Measurements from ENCODE around the gene NXNL1. TPM values are rescaled to one million over a fixed set of nuclear protein-coding genes. Genes with fewer than 3 reads are reported as not detected.

Gene NXNL1
- total RNA-seq, 1 experiment from 2014 or later = not detected

- TF ChIP-seq ZNF425 (CRISPR knock-in tag; conservative IDR thresholded peaks at IDR 0.05) (no peak), ZBTB43 (CRISPR knock-in tag; IDR thresholded peaks at IDR 0.05) (0 out of 2 replicates have a peak, but pooled peaks have one; percentile 75), RELA (CRISPR knock-in tag; IDR thresholded peaks at IDR 0.05; ENCODE audit: borderline replicate concordance) (peak; percentile 84), ERG (CRISPR knock-in tag; IDR thresholded peaks at IDR 0.05) (0 out of 2 replicates have a peak, but pooled peaks have one; percentile 36), FOXP4 (CRISPR knock-in tag; IDR thresholded peaks at IDR 0.05) (0 out of 2 replicates have a peak, but pooled peaks have one; percentile 38), PRDM15 (CRISPR knock-in tag; IDR thresholded peaks at IDR 0.05) (no peak), ESRRA (CRISPR knock-in tag; IDR thresholded peaks at IDR 0.05; ENCODE audit: borderline replicate concordance) (0 out of 2 replicates have a peak, but pooled peaks have one; percentile 22), ZNF232 (CRISPR knock-in tag; IDR thresholded peaks at IDR 0.05) (no peak), MYBL2 (CRISPR knock-in tag; IDR thresholded peaks at IDR 0.05) (no peak), HMGXB4 (CRISPR knock-in tag; IDR thresholded peaks at IDR 0.05) (0 out of 2 replicates have a peak, but pooled peaks have one; percentile 42), FOXP1 (CRISPR knock-in tag; IDR thresholded peaks at IDR 0.05; ENCODE audit: borderline replicate concordance) (peak; percentile 88; the same call in 1 of the 2 replicates), NFATC4 (CRISPR knock-in tag; IDR thresholded peaks at IDR 0.05) (no peak), SMAD3 (CRISPR knock-in tag; IDR thresholded peaks at IDR 0.05; ENCODE audit: borderline replicate concordance) (no peak), ARID4B (CRISPR knock-in tag; IDR thresholded peaks at IDR 0.05; ENCODE audit: borderline replicate concordance) (peak; percentile 49; the same call in 1 of the 2 replicates), ZNF317 (CRISPR knock-in tag; IDR thresholded peaks at IDR 0.05; ENCODE audit: borderline replicate concordance, low read depth) (no peak), CTCF (IDR thresholded peaks at IDR 0.05) (peak; percentile 30; the same call in 1 of the 2 replicates)
These were observed 28.1 kb upstream of the NXNL1 start (continued) for GRCh38 chr19:17488593-17489391.
